ENCODE results near the gene SPP1. TPM values are rescaled to one million over a fixed set of nuclear protein-coding genes. Genes with fewer than 3 reads are reported as not detected.

SPP1 gene
- total RNA-seq, 1 experiment from 2014 or later = 4.1 TPM

DNA sequence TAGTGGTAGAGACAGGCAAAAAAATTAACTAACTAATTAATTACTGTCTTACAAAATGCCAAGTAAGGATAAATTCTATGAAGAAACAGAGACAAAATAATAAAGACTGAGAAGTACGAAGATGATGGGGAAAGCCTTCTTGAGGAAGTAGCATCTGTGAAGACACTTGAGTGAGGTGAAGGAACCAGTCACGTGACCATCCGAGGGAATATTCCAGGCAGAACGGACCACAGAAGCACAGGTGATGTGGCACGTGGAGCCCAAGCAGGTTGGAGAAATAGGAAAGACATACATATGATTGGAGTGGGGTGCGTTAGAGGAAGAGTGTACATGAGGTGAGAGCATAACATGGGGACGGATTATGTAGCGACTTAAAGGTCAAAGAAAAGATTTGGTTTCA is 30.5 kb upstream of the SPP1 start:
- no peak overlapping the region for H3K4me3 ChIP-seq (replicated peaks in 1 of 2; ENCODE audit: low read depth in 1 of 2, low read length in 2 of 2)
- H3K9me2 ChIP-seq (ENCODE audit: insufficient read depth) = no peaks in the 10 kb centered on the region
- no TSS peak for BruUV-seq (replicated peaks)
- ATAC-seq (no peak), DNase-seq (ENCODE audit: low read depth, low spot score) (no peak)
- H3K79me2 ChIP-seq (ENCODE audit: insufficient read depth, low read length) = no peaks in the 10 kb centered on the region
- no peaks in the 10 kb centered on the region for H3K27me3 ChIP-seq (ENCODE audit: insufficient read depth, low read length)
- H3K4me1 ChIP-seq (ENCODE audit: control insufficient read depth in 1 of 2, insufficient read depth in 2 of 2, low read length in 2 of 2) = peaks cover 0 to 3% of the 10 kb centered on the region in 2 experiments; a peak in 2 of 4 replicates
- POLR2A ChIA-PET = no interaction called here
- intact Hi-C loops (cut with micrococcal nuclease) = no loop called here
- H3K27ac ChIP-seq (ENCODE audit: low read depth, low read length) = no peak overlapping the region
- H3K9me3 ChIP-seq (ENCODE audit: control insufficient read depth in 1 of 2, insufficient read depth in 1 of 2, low read depth in 1 of 2, low read length in 2 of 2) = no peaks in the 10 kb centered on the region
- no peak overlapping the region for H3K4me2 ChIP-seq (ENCODE audit: low read length)
- no peak overlapping the region for H3K9ac ChIP-seq (ENCODE audit: low read length)
- no peaks in the 10 kb centered on the region for H4K20me1 ChIP-seq (ENCODE audit: insufficient read depth)
- no peaks in the 10 kb centered on the region for H3K36me3 ChIP-seq (ENCODE audit: control insufficient read depth in 1 of 2, insufficient read depth in 2 of 2, low read length in 2 of 2)
- CTCF ChIA-PET = no interaction called here
- TF ChIP-seq ZBTB33 (IDR thresholded peaks at IDR 0.05; ENCODE audit: extremely low read depth, insufficient replicate concordance, low read length) (no peak), RAD21 (IDR thresholded peaks at IDR 0.05; ENCODE audit: low read depth) (no peak), SIN3A (IDR thresholded peaks at IDR 0.05; ENCODE audit: low read depth) (no peak), ELF1 (IDR thresholded peaks at IDR 0.05; ENCODE audit: borderline replicate concordance, low read depth) (no peak), YY1 (IDR thresholded peaks at IDR 0.05; ENCODE audit: extremely low read depth, insufficient replicate concordance, low read depth, low read length) (no peak), ZFX (IDR thresholded peaks at IDR 0.05) (no peak), REST (IDR thresholded peaks at IDR 0.05; ENCODE audit: low read depth) (no peak), EGR1 (IDR thresholded peaks at IDR 0.05; ENCODE audit: low read depth) (no peak), ZNF274 (IDR thresholded peaks at IDR 0.05; ENCODE audit: low read depth, low read length) (no peak)
- no peak overlapping the region for H2AFZ ChIP-seq (ENCODE audit: low read depth, low read length, poor library complexity, severe bottlenecking)
- RAD21 ChIA-PET (ENCODE audit: low non-redundant PET in 1 of 2, low total read pairs in 2 of 2, uncharacterized antibody in 2 of 2, unreplicated experiment in 2 of 2) = no interaction called here
